DMS53 treated with DMSO at 0.1 percent for 48 hours (cell line): ENCODE results near the gene SELENOS.

Source experiments
- DNase-seq: peaks from one replicate; lab custom pipeline; 2025; ENCODE audit not compliant: unreplicated experiment; lab: John Stamatoyannopoulos, UW

SELENOS gene

GRCh38 chr15:101225658-101226057 lies 51.6 kb downstream of the SELENOS start:
- no peak for DNase-seq
